CD1c-positive myeloid dendritic cell (primary cell): ENCODE results near the gene TCF7L2.

Source experiments
- DNase-seq: peaks from one replicate; pipeline ENCODE4 v3.0.0-alpha.2; 2016; ENCODE audit errors: extremely low spot score

The TCF7L2 gene

DNA sequence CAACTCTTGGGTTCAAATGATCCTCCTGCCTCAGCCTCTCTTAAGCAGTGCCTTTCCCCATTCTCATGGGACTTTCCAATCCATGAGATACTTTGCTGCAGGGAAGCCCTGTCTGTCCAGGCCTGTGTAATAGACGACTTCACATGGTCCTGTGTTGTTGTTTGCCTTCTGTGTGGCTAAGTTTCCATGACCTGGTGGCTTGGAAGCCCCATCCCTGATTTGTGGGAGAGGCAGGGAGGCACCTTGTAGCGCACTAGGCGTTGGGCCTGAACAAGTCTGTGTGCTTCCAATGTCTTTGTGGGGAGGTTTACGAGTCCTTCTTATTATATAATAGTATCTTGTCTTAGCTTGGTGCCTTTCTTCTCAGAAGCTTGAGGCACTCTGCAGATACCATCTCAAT, 49.1 kb downstream of the TCF7L2 start:
- DNase-seq = no peak

DNA sequence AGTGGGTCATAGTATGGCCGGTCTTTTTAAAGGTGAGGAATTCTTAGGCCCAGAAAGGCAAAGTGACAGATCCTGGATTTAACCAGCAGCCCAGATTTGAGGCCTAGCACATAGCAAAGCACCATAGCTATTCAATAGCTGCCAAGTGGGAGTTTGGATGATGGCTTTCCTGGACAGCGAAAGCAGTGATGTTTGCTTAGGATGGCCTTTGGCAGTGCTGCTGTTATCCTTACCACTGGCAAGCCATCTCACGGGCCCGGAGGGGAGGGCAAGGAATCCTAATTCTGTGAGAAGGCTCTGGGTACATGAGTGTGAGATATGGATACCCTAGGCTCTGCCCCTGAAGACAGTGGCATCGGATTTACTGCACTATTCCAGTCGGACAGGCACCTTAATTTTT, 50.4 kb downstream of the TCF7L2 start:
- DNase-seq = no peak

- no peak for DNase-seq
Observed at GRCh38 chr10:113000876-113001598, 51.0 kb downstream of the TCF7L2 start.

DNA sequence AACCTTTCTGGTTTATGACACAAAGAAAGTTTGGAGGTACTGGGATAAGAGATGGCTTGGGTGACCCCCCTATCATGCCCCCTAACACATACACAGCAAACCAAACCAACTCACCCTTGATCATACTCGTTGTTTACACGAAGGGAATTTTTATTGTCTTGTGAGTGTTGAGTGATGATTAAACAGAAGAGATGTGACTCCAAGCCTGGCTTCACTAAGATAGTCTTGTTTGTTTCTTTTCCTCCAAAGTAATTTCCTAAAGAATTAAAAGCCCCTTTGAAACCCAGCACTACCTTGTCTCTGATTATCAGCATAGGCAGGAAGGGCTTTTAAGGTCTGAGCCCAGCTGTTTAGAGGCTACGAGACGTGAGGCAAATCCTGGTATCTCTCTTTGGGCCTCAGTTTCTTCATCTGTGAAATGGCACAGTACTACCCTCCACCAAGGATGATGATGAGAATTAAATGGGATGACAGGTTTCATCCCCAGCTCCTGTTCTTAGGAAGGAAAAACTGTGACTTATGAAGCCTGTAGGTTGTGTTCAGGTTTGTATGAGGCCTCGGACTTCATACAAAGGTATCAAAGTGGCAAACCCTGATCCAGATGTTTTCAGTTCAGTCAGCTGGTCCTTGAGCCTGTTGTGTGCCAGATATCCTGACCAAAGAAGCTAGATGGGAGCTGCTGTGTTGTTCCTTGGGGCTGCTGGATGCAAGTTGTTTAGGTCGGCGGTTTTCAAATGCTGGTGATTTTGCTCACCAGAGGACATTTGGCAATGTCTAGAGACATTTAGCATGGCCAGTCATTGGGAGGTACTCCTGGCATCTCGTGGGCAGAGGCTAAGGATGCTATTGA, 51.8 kb downstream of the TCF7L2 start:
- no peak for DNase-seq

- peak; percentile 2 for DNase-seq
Observed at GRCh38 chr10:113002449-113002777, 52.4 kb downstream of the TCF7L2 start.

- DNase-seq = no peak
Observed at GRCh38 chr10:113003052-113003451, 53.0 kb downstream of the TCF7L2 start.

GRCh38 chr10:113004069-113004618, 54.1 kb downstream of the TCF7L2 start:
- DNase-seq = no peak

DNA sequence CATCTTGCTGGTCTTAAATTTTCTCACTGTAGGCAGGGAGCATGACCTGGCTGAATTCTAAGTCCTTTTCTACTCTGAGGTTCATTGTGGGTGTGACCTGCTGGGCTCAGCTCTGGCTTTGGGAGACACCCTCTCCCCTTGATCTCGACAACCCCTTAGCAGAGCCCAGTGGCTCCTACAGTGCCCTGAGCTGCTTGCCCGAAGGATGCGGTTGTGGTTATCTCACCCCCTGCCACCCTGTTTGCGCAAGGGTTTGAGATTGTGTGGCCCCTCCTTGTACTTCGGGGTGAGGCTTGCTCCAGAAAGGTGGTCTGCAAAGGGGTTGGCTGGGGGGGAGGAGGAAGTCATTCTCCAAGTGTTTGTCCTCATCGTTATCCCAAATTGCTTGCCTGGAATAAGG, 55.3 kb downstream of the TCF7L2 start:
- DNase-seq = no peak

DNA sequence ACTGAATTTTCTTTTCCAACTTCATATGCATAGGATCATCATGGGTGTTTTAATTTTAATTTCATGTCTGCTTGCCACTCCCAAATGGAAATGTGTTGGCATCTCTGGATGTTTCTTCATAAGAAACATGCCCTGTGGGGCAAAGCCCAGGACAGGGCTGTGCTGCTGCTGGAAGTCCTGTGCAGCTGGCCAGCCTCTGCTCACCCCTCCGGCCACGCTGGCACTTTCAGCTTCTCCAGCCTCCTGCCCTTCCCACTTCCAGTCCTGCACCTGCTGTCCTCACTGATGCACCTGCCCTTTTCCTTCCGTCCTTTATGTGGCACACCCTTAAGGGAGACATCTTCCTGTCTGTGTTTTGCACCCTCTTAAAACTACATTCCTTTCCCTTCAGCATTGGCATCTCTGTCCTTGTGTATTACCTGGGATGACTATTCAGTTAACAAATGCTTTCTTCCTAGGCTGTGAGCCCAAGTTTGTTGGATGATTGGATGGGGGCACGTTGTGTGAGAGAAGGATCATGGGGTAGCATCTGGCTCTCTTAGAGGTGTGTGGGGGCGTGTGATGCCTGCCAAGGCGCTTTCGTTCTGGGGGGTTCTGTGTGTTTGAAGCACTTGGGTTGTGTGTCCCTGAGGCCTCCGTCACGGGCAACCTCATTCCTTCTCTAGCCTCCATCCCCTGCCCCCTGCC, 56.8 kb downstream of the TCF7L2 start:
- no peak for DNase-seq

DNA sequence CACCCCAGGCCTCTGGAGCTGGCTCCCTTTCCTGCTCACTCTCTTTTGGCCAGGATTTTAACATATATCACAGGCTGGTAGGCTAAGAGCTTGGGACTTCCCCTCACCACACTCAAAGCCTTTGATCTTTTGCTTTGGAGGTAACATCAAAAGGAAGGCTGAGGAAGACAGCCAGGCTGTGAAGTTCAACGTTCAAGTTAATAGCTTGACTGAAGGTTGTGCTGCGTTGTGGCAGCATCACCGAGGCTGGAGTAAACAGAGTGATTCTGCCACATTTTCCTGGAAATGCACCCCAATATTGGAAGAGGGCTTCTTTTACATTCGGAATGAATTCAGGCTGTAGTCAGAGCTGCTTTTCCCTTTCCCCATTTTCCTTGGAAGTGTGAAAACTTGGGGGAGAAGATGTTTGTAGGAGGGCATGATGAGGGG, 57.3 kb downstream of the TCF7L2 start:
- DNase-seq = peak; percentile 23

- no peak for DNase-seq
Observed at GRCh38 chr10:113007821-113008220, 57.8 kb downstream of the TCF7L2 start.

GRCh38 chr10:113011592-113012374, 61.7 kb downstream of the TCF7L2 start:
- DNase-seq = no peak

DNA sequence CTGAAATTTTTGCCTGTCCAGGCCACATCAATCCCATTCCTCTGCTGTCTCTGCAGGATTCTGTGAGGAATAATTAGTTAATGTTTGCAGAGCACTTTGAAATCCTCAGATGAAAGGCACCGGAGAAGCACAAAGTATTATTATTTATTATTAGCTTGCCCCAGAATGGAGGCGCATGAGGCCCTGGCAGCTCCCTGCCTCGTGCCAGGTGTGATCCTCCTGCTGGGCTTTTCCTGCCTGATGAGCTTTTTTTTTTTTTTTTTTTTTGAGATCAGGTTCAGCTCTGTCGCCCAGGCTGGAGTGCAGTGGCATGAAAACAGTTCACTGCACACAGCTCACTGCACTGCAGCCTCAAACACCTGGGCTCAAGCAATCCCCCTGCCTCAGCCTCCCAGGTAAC, 65.2 kb downstream of the TCF7L2 start:
- DNase-seq = no peak

DNA sequence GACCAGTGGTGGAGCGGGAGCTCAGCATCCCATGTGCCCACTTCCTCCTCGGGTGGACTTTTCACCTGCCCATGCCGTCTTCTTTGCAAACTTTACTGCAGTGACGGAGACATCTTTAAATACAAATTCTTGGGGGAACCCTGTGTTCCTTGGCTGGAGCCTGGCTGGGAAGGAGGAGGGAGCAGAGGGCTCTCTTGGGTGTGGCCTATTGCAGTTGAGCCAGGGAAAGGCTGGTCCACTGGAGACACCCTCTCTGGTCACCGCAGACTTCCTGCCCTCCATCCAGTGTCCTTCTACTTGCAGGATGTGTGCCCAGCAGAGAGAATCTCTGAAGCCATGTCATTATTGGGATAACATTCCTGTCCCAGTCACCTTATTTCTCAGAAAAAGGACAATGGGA, 67.3 kb downstream of the TCF7L2 start:
- no peak for DNase-seq

DNA sequence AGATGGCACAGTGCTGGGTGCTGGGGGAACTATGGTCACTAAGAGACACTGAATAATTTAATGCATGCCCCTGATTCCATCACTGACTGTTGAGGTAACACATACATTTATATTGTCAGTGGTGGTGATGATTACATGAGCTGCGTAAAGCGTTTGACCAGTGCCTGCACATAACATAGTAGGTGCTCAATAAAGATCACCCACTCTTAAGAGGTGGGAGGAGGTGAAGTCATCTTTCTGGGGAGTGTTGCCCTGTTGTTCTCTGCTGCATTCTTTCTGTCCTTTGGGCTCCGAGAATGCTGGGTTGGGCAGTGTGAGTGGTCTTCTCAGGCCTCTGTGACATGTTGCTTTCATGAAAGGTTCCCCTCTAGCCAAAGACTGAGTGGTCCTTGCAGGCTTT, 68.0 kb downstream of the TCF7L2 start:
- DNase-seq = no peak

DNA sequence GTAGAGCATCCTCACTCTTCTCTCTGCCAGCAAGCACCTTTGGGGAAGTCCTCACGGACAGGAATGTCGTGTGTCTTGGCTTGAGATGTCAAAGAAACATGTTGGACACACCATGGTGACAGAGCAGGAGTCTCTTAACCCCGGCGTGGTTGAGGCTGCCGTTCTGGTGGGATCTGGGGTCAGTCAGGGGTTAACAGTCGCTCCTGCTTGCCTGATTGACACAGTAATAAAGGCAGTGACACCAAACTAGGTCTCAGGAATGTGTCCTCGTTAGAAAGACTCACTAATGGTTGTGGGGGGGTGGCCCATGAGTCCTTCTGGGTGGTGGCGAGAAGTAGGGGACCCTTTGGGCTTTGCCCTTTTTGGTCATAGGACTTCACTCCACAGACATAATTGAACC, 69.0 kb downstream of the TCF7L2 start:
- DNase-seq = no peak

GRCh38 chr10:113019692-113020474, 69.8 kb downstream of the TCF7L2 start:
- no peak for DNase-seq

DNA sequence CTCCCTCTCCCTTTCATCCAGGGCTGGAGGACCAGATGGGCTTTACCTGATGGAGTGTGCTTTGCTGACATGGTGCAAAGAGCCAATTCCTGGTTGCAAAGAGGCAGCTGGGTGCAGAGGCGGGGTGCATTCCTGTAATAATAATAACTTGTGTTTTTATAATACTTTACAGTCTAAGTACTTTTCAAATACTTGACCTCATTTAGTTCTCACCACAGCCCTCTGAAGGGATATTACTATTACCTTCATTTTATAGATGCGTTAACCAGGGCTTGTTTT, 70.4 kb downstream of the TCF7L2 start:
- no peak for DNase-seq

- DNase-seq = no peak
Observed at GRCh38 chr10:113020838-113021237, 70.8 kb downstream of the TCF7L2 start.

GRCh38 chr10:113021268-113022040, 71.4 kb downstream of the TCF7L2 start:
- no peak for DNase-seq
